Measurements from ENCODE around the gene RPRD1A.

DNA sequence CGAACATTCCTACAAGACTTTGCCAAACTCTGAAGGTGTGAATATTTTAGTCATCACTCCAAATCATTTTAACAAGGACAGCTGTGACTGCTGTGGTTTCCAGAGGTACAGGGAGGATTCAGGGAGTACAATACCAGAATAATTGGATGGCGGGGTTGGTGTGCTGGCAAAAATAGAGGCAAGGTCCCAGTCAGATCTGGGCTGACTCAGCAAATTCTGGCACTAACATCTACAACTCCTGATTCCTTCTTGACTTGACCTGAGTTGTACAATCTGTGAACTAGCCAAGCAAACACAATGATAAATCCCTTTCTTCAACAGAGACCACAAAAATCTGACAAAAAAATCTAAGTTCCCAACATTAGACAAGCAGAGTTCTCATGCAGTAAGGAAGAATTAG lies 54.5 kb downstream of the RPRD1A start:
- TF ChIP-seq EP300 (IDR thresholded peaks at IDR 0.05) (no peak), POLR2A (IDR thresholded peaks at IDR 0.05) (no peak)
- TF ChIP-seq, protein P1, sequence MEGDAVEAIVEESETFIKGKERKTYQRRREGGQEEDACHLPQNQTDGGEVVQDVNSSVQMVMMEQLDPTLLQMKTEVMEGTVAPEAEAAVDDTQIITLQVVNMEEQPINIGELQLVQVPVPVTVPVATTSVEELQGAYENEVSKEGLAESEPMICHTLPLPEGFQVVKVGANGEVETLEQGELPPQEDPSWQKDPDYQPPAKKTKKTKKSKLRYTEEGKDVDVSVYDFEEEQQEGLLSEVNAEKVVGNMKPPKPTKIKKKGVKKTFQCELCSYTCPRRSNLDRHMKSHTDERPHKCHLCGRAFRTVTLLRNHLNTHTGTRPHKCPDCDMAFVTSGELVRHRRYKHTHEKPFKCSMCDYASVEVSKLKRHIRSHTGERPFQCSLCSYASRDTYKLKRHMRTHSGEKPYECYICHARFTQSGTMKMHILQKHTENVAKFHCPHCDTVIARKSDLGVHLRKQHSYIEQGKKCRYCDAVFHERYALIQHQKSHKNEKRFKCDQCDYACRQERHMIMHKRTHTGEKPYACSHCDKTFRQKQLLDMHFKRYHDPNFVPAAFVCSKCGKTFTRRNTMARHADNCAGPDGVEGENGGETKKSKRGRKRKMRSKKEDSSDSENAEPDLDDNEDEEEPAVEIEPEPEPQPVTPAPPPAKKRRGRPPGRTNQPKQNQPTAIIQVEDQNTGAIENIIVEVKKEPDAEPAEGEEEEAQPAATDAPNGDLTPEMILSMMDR (IDR thresholded peaks at IDR 0.05): no peak
